GM18909 (cell line): ENCODE measurements around the gene SLC25A30.
"Not testable (repeated sequence)": the region's sequence is repeated elsewhere in the genome, so short reads cannot be mapped to it uniquely, and the experiment has no call there.

Experiments
- ATAC-seq: cut with Tn5 transposase; IDR thresholded peaks from one replicate; pipeline ENCODE4 v1.9.1; 2021; ENCODE audit warnings: mild to moderate bottlenecking; ENCODE audit not compliant: unreplicated experiment, poor library complexity

The SLC25A30 gene

GRCh38 chr13:45393941-45394570 lies 24.1 kb downstream of the SLC25A30 start:
- ATAC-seq = no peak

- ATAC-seq = no peak
Observed at GRCh38 chr13:45392811-45393210, 25.4 kb downstream of the SLC25A30 start.

DNA sequence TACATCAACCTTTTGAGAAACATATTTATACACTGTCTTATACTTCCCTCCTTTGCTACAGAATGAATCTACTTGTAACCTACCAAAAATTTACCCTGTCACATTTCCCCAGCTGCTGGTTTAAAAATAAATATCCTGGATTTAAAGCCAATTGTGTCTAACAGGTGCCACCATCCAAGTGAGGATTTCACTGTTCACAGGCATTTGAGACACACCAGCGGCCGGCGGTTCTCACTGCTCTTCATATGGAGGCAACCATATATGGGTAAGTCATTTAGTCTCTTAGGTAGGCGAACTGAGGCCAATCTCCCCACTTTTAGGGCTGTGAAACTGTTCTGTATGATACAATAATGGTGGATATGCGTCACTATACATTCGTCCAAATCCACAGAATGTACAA lies 26.2 kb downstream of the SLC25A30 start:
- no peak for ATAC-seq

DNA sequence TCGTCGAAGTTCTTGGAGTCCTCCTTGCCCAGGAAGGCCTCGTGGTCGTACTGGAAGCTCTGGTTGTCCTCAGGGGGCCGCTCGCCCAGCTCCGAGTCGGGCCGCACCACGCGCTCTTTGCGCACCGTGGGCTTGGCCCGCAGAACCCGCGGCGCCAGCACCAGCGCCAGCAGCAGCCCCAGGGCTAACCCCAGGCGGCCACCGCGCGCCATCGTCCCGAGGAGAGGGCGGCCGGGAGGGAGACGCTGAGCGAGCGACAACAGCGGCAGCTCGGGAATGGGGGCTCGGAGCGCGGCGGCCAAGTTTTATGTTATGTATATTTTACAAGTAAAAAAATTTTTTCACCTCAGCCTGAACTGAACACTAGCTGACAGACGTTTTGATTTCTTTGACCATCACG lies 27.0 kb downstream of the SLC25A30 start:
- not testable (repeated sequence) for ATAC-seq

GRCh38 chr13:45390348-45390747 lies 27.8 kb downstream of the SLC25A30 start:
- not testable (repeated sequence) for ATAC-seq

DNA sequence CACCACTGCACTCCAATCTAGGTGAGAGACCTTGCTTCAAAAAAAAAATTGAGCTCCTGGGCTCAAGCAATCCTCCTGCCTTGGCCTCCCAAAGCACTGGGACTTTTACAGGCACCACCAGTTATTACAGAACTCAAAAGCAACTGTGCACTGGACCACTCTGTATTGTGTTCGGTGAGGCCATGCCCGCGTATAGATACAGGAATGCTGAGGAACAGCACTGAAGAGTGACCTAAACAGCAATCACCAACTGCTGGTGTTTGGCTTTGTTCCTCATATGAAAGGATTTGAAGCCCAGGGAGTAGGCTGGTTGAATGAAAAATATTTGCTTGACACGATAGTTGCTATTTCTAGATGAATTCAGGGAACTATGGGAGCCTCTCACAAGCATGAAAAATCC lies 29.5 kb downstream of the SLC25A30 start:
- ATAC-seq = no peak

- not testable (repeated sequence) for ATAC-seq
Observed at GRCh38 chr13:45386892-45387575, 31.1 kb downstream of the SLC25A30 start.

- no peak for ATAC-seq
Observed at GRCh38 chr13:45385907-45386553, 32.1 kb downstream of the SLC25A30 start.

- no peak for ATAC-seq
Observed at GRCh38 chr13:45385320-45385719, 32.9 kb downstream of the SLC25A30 start.

DNA sequence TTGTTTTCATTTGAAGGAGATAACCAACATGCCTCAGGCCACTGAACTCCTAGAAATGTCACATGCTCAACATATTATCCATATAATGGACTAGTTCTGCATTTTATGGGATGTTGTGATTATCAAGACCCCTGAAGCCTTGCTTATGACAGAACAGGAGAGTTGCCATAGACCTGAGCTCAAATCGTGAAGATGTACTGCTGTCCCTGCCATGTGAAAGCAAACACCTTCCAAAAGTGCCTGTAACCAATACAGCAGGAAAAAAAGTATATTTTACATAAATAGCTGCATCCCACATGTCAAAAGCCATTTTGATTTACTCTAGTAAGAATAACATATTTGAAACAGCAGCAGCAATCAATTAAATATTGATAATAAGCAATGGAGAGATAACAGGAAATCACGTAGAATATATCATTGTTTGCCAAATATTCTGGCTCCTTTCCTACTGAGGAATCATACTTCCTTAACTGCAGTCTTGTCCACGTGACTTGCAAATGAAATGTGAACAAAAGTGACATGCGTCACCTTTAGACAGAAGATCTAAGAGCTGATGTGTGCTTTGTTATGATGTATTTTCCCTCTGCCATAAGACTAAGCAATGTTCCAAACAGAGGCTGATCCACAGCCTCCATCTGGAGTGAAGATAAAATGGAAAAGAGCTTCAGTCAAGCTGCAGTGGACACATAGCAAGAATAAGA lies 33.5 kb downstream of the SLC25A30 start:
- ATAC-seq = no peak

- ATAC-seq = not testable (repeated sequence)
Observed at GRCh38 chr13:45382739-45383138, 35.4 kb downstream of the SLC25A30 start.

DNA sequence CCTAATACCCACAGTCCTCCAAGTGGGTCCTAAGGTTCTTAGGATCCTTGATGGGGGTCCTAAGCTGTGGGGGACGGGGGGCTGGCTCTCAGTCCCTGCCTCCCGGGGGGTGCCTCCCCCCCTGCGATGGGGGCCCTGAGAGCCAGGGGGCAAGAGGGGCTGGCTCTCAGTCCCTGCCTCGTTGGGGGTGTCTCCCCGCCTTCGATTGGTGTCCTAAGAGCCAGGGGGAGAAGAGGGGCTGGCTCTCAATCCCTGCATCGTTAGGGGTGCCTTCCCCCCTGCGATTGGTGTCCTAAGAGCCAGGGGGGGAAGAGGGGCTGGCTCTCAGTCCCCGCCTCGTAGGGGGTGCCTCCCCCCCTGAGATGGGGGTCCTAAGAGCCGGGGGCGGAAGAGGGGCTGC lies 37.0 kb downstream of the SLC25A30 start:
- no peak for ATAC-seq

DNA sequence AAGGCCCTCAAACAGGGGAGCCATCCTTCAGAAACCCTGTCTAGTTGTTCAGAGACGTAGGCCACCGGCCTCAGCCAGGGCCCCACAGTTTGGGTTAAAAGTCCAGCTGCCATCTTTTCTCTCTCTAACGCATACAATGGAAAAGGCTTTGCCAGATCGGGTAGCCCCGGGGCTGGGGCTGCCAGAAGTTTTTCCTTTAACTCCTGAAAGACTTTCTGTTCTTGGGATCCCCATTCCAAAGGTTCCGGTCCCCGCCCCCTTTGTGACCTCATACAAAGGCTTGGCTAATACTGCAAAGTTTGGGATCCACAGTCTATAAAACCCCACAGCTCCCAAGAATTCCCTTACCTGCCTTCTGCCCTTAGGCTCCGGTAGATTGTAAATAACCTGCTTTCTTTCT lies 37.5 kb downstream of the SLC25A30 start:
- not testable (repeated sequence) for ATAC-seq

- ATAC-seq = not testable (repeated sequence)
Observed at GRCh38 chr13:45379516-45379915, 38.7 kb downstream of the SLC25A30 start.

DNA sequence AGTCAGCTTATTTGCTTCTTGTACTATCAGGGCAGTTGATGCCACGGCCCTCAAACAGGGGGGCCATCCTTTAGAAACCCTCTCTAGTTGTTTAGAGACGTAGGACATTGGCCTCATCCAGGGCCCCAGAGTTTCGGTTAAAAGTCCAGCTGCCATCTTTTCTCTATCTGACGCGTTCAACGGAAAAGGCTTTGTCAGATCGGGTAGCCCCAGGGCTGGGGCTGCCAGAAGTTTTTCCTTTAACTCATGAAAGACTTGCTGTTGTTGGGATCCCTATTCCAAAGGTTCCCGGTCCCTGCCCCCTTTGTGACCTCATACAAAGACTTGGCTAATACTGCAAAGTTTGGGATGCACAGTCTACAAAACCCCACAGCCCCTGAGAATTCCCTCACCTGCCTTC lies 39.4 kb downstream of the SLC25A30 start:
- not testable (repeated sequence) for ATAC-seq

- ATAC-seq = not testable (repeated sequence)
Observed at GRCh38 chr13:45377314-45377713, 40.9 kb downstream of the SLC25A30 start.

- not testable (repeated sequence) for ATAC-seq
Observed at GRCh38 chr13:45376651-45377050, 41.5 kb downstream of the SLC25A30 start.

- ATAC-seq = no peak
Observed at GRCh38 chr13:45374917-45375316, 43.3 kb downstream of the SLC25A30 start.

- no peak for ATAC-seq
Observed at GRCh38 chr13:45373162-45373547, 45.0 kb downstream of the SLC25A30 start.

- no peak for ATAC-seq
Observed at GRCh38 chr13:45372189-45373161, 45.7 kb downstream of the SLC25A30 start.
